ENCODE results near the gene PALLD. TPM values are rescaled to one million over a fixed set of nuclear protein-coding genes. Genes with fewer than 3 reads are reported as not detected.

PALLD gene
- total RNA-seq, 1 donor from 2014 or later = 16.4 TPM

DNA sequence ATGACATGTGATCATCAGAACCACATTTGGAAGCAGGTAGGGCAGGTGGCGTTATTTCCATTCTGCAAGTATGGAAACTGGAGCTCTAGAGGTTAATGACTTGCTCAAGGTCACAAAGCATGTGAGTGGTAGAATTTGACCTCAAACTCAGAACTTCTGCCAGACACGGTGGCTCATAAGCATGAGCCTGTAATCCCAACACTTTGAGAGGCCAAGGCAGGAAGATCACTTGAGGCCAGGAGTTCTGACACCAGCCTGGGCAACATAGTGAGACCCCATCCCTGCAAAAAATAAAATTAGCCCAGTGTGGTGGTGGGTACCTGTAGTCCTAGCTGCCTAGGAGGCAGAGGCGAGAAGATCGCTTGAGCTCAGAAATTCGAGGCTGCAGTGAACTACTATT lies 139.2 kb downstream of the PALLD start:
- H3K4me3 Mint-ChIP-seq (ENCODE audit: unreplicated experiment) = no peak overlapping the region
- H3K36me3 Mint-ChIP-seq (ENCODE audit: low read depth, unreplicated experiment) = no peaks in the 10 kb centered on the region
- no peak overlapping the region for H3K27ac Mint-ChIP-seq (ENCODE audit: unreplicated experiment)
- TF ChIP-seq, protein P1, sequence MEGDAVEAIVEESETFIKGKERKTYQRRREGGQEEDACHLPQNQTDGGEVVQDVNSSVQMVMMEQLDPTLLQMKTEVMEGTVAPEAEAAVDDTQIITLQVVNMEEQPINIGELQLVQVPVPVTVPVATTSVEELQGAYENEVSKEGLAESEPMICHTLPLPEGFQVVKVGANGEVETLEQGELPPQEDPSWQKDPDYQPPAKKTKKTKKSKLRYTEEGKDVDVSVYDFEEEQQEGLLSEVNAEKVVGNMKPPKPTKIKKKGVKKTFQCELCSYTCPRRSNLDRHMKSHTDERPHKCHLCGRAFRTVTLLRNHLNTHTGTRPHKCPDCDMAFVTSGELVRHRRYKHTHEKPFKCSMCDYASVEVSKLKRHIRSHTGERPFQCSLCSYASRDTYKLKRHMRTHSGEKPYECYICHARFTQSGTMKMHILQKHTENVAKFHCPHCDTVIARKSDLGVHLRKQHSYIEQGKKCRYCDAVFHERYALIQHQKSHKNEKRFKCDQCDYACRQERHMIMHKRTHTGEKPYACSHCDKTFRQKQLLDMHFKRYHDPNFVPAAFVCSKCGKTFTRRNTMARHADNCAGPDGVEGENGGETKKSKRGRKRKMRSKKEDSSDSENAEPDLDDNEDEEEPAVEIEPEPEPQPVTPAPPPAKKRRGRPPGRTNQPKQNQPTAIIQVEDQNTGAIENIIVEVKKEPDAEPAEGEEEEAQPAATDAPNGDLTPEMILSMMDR (IDR thresholded peaks at IDR 0.05; ENCODE audit: unreplicated experiment) = no peak
- H3K9me3 Mint-ChIP-seq (ENCODE audit: unreplicated experiment) = no peaks in the 10 kb centered on the region
- H3K4me1 Mint-ChIP-seq (ENCODE audit: unreplicated experiment) = peaks cover 7% of the 10 kb centered on the region
- no peak for DNase-seq (ENCODE audit: low spot score)
- no peaks in the 10 kb centered on the region for H3K27me3 Mint-ChIP-seq (ENCODE audit: unreplicated experiment)

DNA sequence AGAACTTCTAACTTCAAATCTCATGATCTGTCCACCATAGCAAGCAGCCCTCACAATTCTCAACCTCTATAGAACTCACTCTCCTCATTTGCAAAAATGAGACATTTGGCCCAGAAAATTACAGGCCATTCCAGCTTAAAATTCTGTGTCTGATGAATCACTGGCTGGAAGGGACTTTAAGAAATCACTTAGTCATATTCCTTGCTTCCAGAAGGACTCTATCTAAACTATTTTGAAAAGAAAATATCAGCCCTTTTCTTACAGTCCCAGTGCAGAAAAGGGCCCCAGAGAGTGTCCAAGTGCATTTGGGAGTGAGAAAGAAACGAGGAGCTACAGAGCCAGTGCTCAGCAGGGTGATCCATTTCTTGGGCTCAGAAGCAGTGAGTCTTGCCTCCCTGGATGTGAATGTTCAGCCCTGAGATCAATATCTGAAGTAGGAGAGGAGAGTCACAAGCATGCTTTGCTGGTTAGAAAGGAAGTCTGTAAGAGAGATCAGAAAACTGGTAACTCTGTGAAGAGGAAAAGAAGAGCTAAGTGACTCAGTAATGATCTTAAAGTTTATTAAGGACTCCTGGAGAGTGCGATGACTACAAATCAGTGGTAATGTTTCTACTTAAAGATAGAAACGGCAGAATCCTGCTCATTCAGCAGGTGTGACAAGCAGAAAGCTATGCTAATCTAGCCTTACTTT lies 139.8 kb downstream of the PALLD start:
- no peak overlapping the region for H3K27ac Mint-ChIP-seq (ENCODE audit: unreplicated experiment)
- TF ChIP-seq, protein P1 (IDR thresholded peaks at IDR 0.05; ENCODE audit: unreplicated experiment) = no peak
- H3K36me3 Mint-ChIP-seq (ENCODE audit: low read depth, unreplicated experiment) = no peaks in the 10 kb centered on the region
- peaks cover 3% of the 10 kb centered on the region for H3K27me3 Mint-ChIP-seq (ENCODE audit: unreplicated experiment)
- no peaks in the 10 kb centered on the region for H3K9me3 Mint-ChIP-seq (ENCODE audit: unreplicated experiment)
- no peak overlapping the region for H3K4me3 Mint-ChIP-seq (ENCODE audit: unreplicated experiment)
- H3K4me1 Mint-ChIP-seq (ENCODE audit: unreplicated experiment) = peaks cover 6% of the 10 kb centered on the region
- no peak for DNase-seq (ENCODE audit: low spot score)

DNA sequence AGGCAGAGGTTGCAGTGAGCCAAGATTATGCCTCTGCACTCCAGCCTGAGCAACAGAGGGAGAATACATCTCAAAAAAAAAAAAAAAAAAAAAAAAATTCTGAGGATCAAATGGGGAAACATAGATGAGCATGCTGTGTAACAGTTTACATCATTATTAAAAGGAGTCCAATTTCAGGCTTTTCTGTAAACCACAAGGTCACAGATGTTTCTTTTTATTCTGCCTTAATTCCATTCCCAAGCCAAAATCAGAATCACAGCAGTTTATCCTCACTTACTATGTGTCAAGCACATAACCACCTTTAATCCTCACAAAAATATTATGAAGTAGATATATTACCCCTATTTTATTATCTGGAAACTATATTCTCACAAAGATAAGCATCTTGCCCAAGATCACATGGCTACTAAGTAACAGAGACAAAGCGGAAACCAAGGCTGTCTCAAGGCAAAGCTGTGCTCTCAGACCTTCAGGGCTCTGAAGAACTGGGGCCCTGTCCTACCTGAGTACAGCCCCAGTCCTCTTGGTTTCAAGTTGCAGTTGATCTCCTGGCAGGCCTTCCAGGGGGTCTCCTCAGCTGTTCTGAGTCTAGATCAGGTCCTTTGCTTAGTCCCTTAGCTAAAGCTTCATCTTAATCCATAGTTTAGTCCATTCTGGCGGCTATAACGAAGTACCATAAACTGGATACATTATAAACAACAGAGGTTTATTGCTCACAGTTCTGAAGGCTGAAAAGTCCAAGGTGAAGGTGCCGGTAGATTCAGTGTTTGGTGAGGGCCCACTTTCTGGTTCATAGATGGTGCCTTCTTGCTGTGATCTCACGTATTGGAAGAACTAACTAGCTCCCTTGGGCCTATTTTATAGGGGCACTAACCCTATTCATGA lies 141.3 kb downstream of the PALLD start:
- H3K9me3 Mint-ChIP-seq (ENCODE audit: unreplicated experiment) = no peaks in the 10 kb centered on the region
- TF ChIP-seq, protein P1 (IDR thresholded peaks at IDR 0.05; ENCODE audit: unreplicated experiment) = no peak
- H3K27me3 Mint-ChIP-seq (ENCODE audit: unreplicated experiment) = peaks cover 3% of the 10 kb centered on the region
- H3K4me1 Mint-ChIP-seq (ENCODE audit: unreplicated experiment) = no peaks in the 10 kb centered on the region
- H3K27ac Mint-ChIP-seq (ENCODE audit: unreplicated experiment) = no peak overlapping the region
- no peak for DNase-seq (ENCODE audit: low spot score)
- no peak overlapping the region for H3K4me3 Mint-ChIP-seq (ENCODE audit: unreplicated experiment)
- H3K36me3 Mint-ChIP-seq (ENCODE audit: low read depth, unreplicated experiment) = no peaks in the 10 kb centered on the region

DNA sequence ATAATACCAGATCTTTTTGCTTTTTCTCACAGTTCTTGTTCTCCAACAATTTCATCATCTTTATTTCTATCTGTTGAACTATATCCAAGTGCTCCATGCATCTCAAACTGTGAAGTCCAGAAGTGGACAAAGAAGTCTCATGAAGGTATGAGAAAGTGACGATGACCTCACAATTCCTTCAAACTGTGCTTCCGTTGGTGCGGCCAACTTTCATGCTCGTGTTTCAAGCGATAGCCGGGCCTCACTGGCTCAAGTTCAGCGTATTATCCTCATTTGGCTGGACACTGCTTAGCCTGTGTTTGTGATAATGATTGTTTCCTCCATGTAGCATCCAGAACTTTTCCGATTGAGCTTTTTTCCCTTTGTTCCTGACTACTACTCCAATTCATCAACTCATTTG lies 143.1 kb downstream of the PALLD start:
- H3K27ac Mint-ChIP-seq (ENCODE audit: unreplicated experiment) = no peak overlapping the region
- peaks cover 3% of the 10 kb centered on the region for H3K27me3 Mint-ChIP-seq (ENCODE audit: unreplicated experiment)
- no peak overlapping the region for H3K4me3 Mint-ChIP-seq (ENCODE audit: unreplicated experiment)
- H3K9me3 Mint-ChIP-seq (ENCODE audit: unreplicated experiment) = no peaks in the 10 kb centered on the region
- TF ChIP-seq, protein P1 (IDR thresholded peaks at IDR 0.05; ENCODE audit: unreplicated experiment) = no peak
- no peak for DNase-seq (ENCODE audit: low spot score)
- H3K4me1 Mint-ChIP-seq (ENCODE audit: unreplicated experiment) = peaks cover 3% of the 10 kb centered on the region
- no peaks in the 10 kb centered on the region for H3K36me3 Mint-ChIP-seq (ENCODE audit: low read depth, unreplicated experiment)

DNA sequence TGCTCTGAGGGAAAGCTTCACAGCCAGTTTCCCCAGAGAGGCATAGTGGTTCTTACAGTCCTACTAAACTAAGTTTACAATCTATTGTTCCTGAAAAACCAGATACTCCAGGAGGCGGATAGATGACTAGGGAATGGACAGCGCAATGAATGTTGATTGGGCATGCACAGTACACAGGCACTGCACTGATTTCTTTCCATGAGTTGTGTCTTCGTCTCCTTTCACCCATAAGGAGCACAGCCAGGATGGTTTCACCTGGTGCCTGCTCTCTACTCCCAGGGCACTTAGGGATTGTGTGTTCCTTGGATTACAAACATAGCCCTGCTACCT lies 144.9 kb downstream of the PALLD start:
- H3K36me3 Mint-ChIP-seq (ENCODE audit: low read depth, unreplicated experiment) = no peaks in the 10 kb centered on the region
- H3K4me1 Mint-ChIP-seq (ENCODE audit: unreplicated experiment) = peaks cover 3% of the 10 kb centered on the region
- H3K27me3 Mint-ChIP-seq (ENCODE audit: unreplicated experiment) = peaks cover 3% of the 10 kb centered on the region
- H3K27ac Mint-ChIP-seq (ENCODE audit: unreplicated experiment) = no peak overlapping the region
- no peaks in the 10 kb centered on the region for H3K9me3 Mint-ChIP-seq (ENCODE audit: unreplicated experiment)
- TF ChIP-seq, protein P1 (IDR thresholded peaks at IDR 0.05; ENCODE audit: unreplicated experiment) = no peak
- DNase-seq (ENCODE audit: low spot score) = no peak
- no peak overlapping the region for H3K4me3 Mint-ChIP-seq (ENCODE audit: unreplicated experiment)
